GDM1 (cell line): ENCODE measurements around the gene CTIF.

ENCODE experiments used
- DNase-seq: peaks from one replicate; lab custom pipeline; 2025; lab: John Stamatoyannopoulos, UW

CTIF gene

GRCh38 chr18:48732767-48733424 is 194.1 kb downstream of the CTIF start:
- DNase-seq = no peak

- no peak for DNase-seq
Observed at GRCh38 chr18:48733643-48734253, 194.9 kb downstream of the CTIF start.

- no peak for DNase-seq
Observed at GRCh38 chr18:48734460-48734859, 195.6 kb downstream of the CTIF start.

- peak; percentile 28 for DNase-seq
Observed at GRCh38 chr18:48735080-48735676, 196.3 kb downstream of the CTIF start.

GRCh38 chr18:48735681-48736255 is 196.9 kb downstream of the CTIF start:
- no peak for DNase-seq

GRCh38 chr18:48736321-48737260 is 197.8 kb downstream of the CTIF start:
- DNase-seq = no peak

- DNase-seq = no peak
Observed at GRCh38 chr18:48739266-48740067, 200.6 kb downstream of the CTIF start.

- no peak for DNase-seq
Observed at GRCh38 chr18:48740068-48740440, 201.2 kb downstream of the CTIF start.

GRCh38 chr18:48740851-48741485 is 202.1 kb downstream of the CTIF start:
- DNase-seq = no peak

- DNase-seq = no peak
Observed at GRCh38 chr18:48741866-48742265, 203.0 kb downstream of the CTIF start.

GRCh38 chr18:48742304-48742703 is 203.5 kb downstream of the CTIF start:
- DNase-seq = no peak

- DNase-seq = no peak
Observed at GRCh38 chr18:48742706-48743475, 204.1 kb downstream of the CTIF start.

- DNase-seq = no peak
Observed at GRCh38 chr18:48743886-48744285, 205.1 kb downstream of the CTIF start.

- no peak for DNase-seq
Observed at GRCh38 chr18:48745293-48745692, 206.5 kb downstream of the CTIF start.

GRCh38 chr18:48749768-48750167 is 210.9 kb downstream of the CTIF start:
- no peak for DNase-seq

- peak; percentile 85 for DNase-seq
Observed at GRCh38 chr18:48750485-48751175, 211.8 kb downstream of the CTIF start.

- DNase-seq = no peak
Observed at GRCh38 chr18:48751727-48752468, 213.1 kb downstream of the CTIF start.

- DNase-seq = no peak
Observed at GRCh38 chr18:48752478-48752877, 213.6 kb downstream of the CTIF start.

GRCh38 chr18:48752928-48753327 is 214.1 kb downstream of the CTIF start:
- no peak for DNase-seq
